Measurements from ENCODE around the gene AGAP1.

Gene AGAP1

DNA sequence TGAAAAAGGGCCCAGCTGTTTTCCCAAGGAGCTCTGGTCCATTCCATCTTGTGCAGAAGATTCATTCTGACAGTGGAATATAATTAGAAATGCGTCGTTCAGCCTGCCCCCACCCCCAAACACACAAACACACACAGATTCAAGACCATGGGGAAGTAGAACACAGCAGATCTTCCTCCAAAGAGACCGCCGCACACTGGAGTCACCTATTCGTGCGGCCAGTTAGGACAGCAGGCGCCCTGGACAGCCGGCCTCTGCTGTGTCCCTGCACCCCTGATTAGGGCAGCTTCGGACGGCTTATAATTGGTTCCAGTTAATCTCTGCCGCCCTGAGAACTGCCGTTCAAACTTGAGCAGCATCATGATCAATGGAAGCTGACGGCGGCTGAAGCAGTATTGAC lies 558.4 kb downstream of the AGAP1 start:
- TF ChIP-seq SIN3A (IDR thresholded peaks at IDR 0.05; ENCODE audit: borderline replicate concordance, insufficient read depth, low read length) (no peak), FOXP2 (optimal IDR thresholded peaks at IDR 0.05; ENCODE audit: borderline replicate concordance, extremely low read depth, extremely low read length, insufficient read depth) (no peak), TAF1 (IDR thresholded peaks at IDR 0.05; ENCODE audit: borderline replicate concordance, insufficient read depth, low read length) (no peak)

DNA sequence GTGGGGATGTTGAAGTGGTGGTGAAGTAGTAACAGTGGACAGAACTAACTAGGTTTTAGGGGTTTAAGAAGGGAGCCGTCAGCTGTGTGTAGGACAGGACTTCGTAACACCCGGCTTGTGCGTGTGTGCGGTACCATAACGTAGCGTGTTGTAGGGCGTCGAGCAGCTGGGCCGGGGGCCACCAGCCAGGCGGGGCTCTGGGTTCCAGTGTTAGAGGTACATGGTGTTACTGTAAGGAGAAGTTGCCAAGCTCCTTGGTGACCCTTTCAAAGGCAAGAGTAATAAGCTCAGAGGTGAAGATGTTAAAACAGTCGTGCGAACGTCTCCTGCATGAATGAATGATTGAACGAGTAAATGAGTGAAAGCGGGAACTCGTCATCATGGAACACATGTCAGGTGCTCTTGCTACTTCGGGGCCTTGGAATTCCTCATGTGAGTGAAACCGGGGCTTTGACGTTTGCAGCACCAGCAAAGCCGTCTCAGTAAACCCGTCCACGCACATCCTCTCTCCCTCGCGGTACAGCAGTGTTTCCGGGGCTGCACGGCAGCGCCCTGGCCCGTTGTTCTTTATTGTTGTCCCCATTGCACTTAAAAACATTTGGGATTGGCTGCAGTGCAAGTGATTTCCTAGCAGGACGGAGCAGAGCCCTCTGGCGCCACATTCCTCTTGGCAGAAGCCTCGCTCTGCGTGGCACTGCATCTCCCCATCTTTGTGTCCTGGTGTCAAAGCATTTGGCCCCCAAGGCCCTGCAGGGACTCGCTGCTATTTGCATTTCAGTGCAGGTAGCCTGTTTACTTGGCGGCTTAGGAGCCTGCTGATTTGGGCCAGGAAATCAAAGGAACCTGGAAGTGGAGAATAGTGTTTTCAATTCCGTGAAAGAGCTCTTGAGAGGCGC lies 559.3 kb downstream of the AGAP1 start:
- TF ChIP-seq, protein P1, sequence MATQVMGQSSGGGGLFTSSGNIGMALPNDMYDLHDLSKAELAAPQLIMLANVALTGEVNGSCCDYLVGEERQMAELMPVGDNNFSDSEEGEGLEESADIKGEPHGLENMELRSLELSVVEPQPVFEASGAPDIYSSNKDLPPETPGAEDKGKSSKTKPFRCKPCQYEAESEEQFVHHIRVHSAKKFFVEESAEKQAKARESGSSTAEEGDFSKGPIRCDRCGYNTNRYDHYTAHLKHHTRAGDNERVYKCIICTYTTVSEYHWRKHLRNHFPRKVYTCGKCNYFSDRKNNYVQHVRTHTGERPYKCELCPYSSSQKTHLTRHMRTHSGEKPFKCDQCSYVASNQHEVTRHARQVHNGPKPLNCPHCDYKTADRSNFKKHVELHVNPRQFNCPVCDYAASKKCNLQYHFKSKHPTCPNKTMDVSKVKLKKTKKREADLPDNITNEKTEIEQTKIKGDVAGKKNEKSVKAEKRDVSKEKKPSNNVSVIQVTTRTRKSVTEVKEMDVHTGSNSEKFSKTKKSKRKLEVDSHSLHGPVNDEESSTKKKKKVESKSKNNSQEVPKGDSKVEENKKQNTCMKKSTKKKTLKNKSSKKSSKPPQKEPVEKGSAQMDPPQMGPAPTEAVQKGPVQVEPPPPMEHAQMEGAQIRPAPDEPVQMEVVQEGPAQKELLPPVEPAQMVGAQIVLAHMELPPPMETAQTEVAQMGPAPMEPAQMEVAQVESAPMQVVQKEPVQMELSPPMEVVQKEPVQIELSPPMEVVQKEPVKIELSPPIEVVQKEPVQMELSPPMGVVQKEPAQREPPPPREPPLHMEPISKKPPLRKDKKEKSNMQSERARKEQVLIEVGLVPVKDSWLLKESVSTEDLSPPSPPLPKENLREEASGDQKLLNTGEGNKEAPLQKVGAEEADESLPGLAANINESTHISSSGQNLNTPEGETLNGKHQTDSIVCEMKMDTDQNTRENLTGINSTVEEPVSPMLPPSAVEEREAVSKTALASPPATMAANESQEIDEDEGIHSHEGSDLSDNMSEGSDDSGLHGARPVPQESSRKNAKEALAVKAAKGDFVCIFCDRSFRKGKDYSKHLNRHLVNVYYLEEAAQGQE (IDR thresholded peaks at IDR 0.05; ENCODE audit: insufficient read depth in 1 of 2, low read depth in 2 of 2, low read length in 2 of 2) = no peak
- TF ChIP-seq TAF1 (IDR thresholded peaks at IDR 0.05; ENCODE audit: borderline replicate concordance, insufficient read depth, low read length) (no peak), POLR2AphosphoS5 (IDR thresholded peaks at IDR 0.05; ENCODE audit: low read depth, low read length) (no peak), FOXP2 (optimal IDR thresholded peaks at IDR 0.05; ENCODE audit: borderline replicate concordance, extremely low read depth, extremely low read length, insufficient read depth) (no peak), SIN3A (IDR thresholded peaks at IDR 0.05; ENCODE audit: borderline replicate concordance, insufficient read depth, low read length) (no peak)

DNA sequence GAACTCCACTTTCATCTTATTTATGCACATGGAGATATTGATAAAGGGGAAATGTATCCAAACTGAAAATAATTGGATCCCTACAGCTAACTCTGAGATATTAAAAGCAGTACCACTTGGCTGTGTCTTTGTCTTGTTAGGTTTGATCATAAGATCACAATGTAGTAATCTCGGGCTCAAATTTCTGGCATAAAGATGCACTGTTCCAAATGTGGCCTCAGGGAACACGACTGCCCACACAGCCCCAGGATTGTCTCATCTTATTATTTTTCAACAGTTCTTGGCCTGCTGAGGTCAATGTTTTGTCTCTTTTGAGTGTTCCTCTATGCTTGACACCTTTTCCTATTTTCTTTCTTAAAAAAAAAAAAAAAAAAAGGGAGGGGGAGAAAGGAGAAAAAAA lies 560.3 kb downstream of the AGAP1 start:
- TF ChIP-seq FOXP2 (optimal IDR thresholded peaks at IDR 0.05; ENCODE audit: borderline replicate concordance, extremely low read depth, extremely low read length, insufficient read depth) (no peak), SIN3A (IDR thresholded peaks at IDR 0.05; ENCODE audit: borderline replicate concordance, insufficient read depth, low read length) (no peak), POLR2AphosphoS5 (IDR thresholded peaks at IDR 0.05; ENCODE audit: low read depth, low read length) (no peak), TAF1 (IDR thresholded peaks at IDR 0.05; ENCODE audit: borderline replicate concordance, insufficient read depth, low read length) (no peak)
- TF ChIP-seq, protein P1 (IDR thresholded peaks at IDR 0.05; ENCODE audit: insufficient read depth in 1 of 2, low read depth in 2 of 2, low read length in 2 of 2) = no peak

DNA sequence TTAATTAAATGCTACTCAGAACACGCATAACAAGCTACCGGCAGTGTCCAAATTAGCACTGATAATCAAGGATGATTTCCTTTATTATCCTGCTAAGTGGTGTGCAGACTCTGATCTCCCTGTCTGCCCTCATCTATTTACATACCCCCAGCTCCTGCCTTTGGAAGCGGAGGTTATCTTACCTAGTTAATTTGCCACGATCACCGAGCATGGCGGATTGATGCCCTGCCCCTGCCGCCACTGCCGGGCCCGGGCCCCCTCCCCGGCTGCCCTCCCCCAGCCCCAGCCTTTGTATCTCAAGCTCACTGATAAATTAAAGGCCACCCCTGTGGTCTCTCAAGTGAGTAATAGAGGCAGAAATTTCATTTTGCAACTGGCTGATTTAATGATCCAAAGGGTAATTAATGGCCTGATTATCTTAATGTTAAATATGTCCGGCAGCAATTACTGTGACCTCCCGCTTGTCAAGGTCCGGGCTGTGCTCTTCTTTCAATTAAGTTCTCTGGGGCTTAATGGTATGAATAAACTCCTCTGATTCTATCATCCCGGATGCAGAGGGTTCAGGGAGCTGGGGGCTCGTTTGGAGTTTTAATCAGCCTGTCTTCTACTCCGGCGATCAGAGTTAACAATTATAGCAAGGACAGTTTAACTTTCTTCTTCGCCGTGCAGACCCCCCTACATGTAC lies 560.9 kb downstream of the AGAP1 start:
- TF ChIP-seq FOXP2 (optimal IDR thresholded peaks at IDR 0.05; ENCODE audit: borderline replicate concordance, extremely low read depth, extremely low read length, insufficient read depth) (no peak), TAF1 (IDR thresholded peaks at IDR 0.05; ENCODE audit: borderline replicate concordance, insufficient read depth, low read length) (no peak), POLR2AphosphoS5 (IDR thresholded peaks at IDR 0.05; ENCODE audit: low read depth, low read length) (no peak), SIN3A (IDR thresholded peaks at IDR 0.05; ENCODE audit: borderline replicate concordance, insufficient read depth, low read length) (no peak)
- TF ChIP-seq, protein P1 (IDR thresholded peaks at IDR 0.05; ENCODE audit: insufficient read depth in 1 of 2, low read depth in 2 of 2, low read length in 2 of 2) = no peak

DNA sequence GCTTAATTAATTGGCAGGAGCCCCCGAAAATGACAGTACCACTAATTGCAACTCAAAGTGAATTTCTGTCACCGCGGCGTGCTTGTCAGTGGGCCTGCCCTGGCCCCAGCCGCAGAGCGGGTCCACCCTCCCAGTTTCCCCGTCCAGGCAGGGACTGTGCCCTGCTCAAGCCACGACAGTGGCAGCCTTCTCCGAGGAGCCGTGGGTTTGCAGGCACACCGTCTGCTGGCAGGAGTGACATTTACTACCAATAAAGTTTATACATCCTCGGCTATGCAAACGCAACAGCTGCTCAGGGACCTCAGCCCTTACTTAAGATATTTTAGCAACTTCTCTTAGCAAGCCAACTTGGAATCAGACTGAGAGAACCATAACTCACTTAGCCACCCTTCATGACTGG lies 561.6 kb downstream of the AGAP1 start:
- TF ChIP-seq FOXP2 (optimal IDR thresholded peaks at IDR 0.05; ENCODE audit: borderline replicate concordance, extremely low read depth, extremely low read length, insufficient read depth) (no peak), POLR2AphosphoS5 (IDR thresholded peaks at IDR 0.05; ENCODE audit: low read depth, low read length) (no peak), TAF1 (IDR thresholded peaks at IDR 0.05; ENCODE audit: borderline replicate concordance, insufficient read depth, low read length) (no peak), SIN3A (IDR thresholded peaks at IDR 0.05; ENCODE audit: borderline replicate concordance, insufficient read depth, low read length) (no peak)
- TF ChIP-seq, protein P1 (IDR thresholded peaks at IDR 0.05; ENCODE audit: insufficient read depth in 1 of 2, low read depth in 2 of 2, low read length in 2 of 2) = no peak
